T-helper 2 cell treated with Interferon-gamma antibody and Interleukin-4, amounts not matched to agents 100 ng/mL and 5 ng/mL, for 36 hours (primary cell): ENCODE measurements around the gene GYPE. TPM values are rescaled to one million over a fixed set of nuclear protein-coding genes. Genes with fewer than 3 reads are reported as not detected.
"Not testable (repeated sequence)": the region's sequence is repeated elsewhere in the genome, so short reads cannot be mapped to it uniquely, and the experiment has no call there.

Experiments used
- intact Hi-C: fragments of 100-400 bp; cut with micrococcal nuclease; formaldehyde crosslinking; loops from one replicate; pipeline ENCODE4 v1.15.1; 2023
- total RNA-seq: library from RNA; stranded (reverse); gene quantifications from 2 replicates; pipeline ENCODE4 v1.2.3, GENCODE V29; 2022

GYPE gene
- total RNA-seq: 0.32 TPM in 1 of 2 replicates, not detected in the other

- intact Hi-C loops: loop anchor here (5.0 kb wide), 1 partner anchor 133 kb away; no protein-coding TSS in a partner anchor
These were observed at the start of gene GYPE for GRCh38 chr4:143905440-143905839. GYPE (minus strand) TSS chr4:143905559; CDS start chr4:143905507, 52 bp downstream.

- intact Hi-C loops: not testable (repeated sequence)
These were observed 46.2 kb upstream of the GYPE start for GRCh38 chr4:143951458-143951972.

- intact Hi-C loops: not testable (repeated sequence)
These were observed 45.6 kb upstream of the GYPE start for GRCh38 chr4:143950967-143951366.

GRCh38 chr4:143950185-143950584 is 44.8 kb upstream of the GYPE start:
- intact Hi-C loops: not testable (repeated sequence)

GRCh38 chr4:143947493-143947892 is 42.1 kb upstream of the GYPE start:
- intact Hi-C loops: not testable (repeated sequence)

- intact Hi-C loops: not testable (repeated sequence)
These were observed 35.3 kb upstream of the GYPE start for GRCh38 chr4:143940708-143941107.

GRCh38 chr4:143939528-143939927 is 34.2 kb upstream of the GYPE start:
- intact Hi-C loops: no loop called here

- intact Hi-C loops: not testable (repeated sequence)
These were observed 33.5 kb upstream of the GYPE start for GRCh38 chr4:143938890-143939289.

GRCh38 chr4:143921181-143921580 is 15.8 kb upstream of the GYPE start:
- intact Hi-C loops: no loop called here

- intact Hi-C loops: not testable (repeated sequence)
These were observed 11.1 kb upstream of the GYPE start for GRCh38 chr4:143916485-143916884.

GRCh38 chr4:143912478-143912877 is 7.1 kb upstream of the GYPE start:
- intact Hi-C loops: not testable (repeated sequence)

GRCh38 chr4:143911528-143912417 is 6.4 kb upstream of the GYPE start:
- intact Hi-C loops: not testable (repeated sequence)

- intact Hi-C loops: not testable (repeated sequence)
These were observed 5.5 kb upstream of the GYPE start for GRCh38 chr4:143910906-143911305.

GRCh38 chr4:143907811-143908210 is 2.5 kb upstream of the GYPE start:
- intact Hi-C loops: loop anchor here (2.0 to 5.0 kb wide), 2 partner anchors 136 to 349 kb away; no protein-coding TSS in a partner anchor

GRCh38 chr4:143904431-143904830 is 928 bp downstream of the GYPE start:
- intact Hi-C loops: not testable (repeated sequence)

- intact Hi-C loops: not testable (repeated sequence)
These were observed 15.0 kb downstream of the GYPE start for GRCh38 chr4:143890323-143890722.

- intact Hi-C loops: not testable (repeated sequence)
These were observed 17.2 kb downstream of the GYPE start for GRCh38 chr4:143888189-143888588.

- intact Hi-C loops: loop anchor here (5.0 kb wide), 2 partner anchors 122 to 237 kb away; no protein-coding TSS in a partner anchor
These were observed 20.4 kb downstream of the GYPE start for GRCh38 chr4:143884965-143885364.

GRCh38 chr4:143883529-143883928 is 21.8 kb downstream of the GYPE start:
- intact Hi-C loops: loop anchor here (5.0 kb wide), 2 partner anchors 124 to 239 kb away; no protein-coding TSS in a partner anchor

GRCh38 chr4:143882892-143883291 is 22.5 kb downstream of the GYPE start:
- intact Hi-C loops: loop anchor here (5.0 kb wide), 2 partner anchors 124 to 239 kb away; no protein-coding TSS in a partner anchor

- intact Hi-C loops: not testable (repeated sequence)
These were observed 25.8 kb downstream of the GYPE start for GRCh38 chr4:143879561-143879960.

GRCh38 chr4:143875357-143875756 is 30.0 kb downstream of the GYPE start:
- intact Hi-C loops: not testable (repeated sequence)
